ENCODE data around the gene ASGR2.

GRCh38 chr17:7084088-7084487, 30.5 kb downstream of the ASGR2 start:
- TF ChIP-seq OVOL2 (CRISPR knock-in tag; IDR thresholded peaks at IDR 0.05; ENCODE audit: borderline replicate concordance) = no peak
- TF ChIP-seq CTCF (IDR thresholded peaks at IDR 0.05) = no peak
- no peak for TF ChIP-seq GRHL2 (CRISPR knock-in tag; IDR thresholded peaks at IDR 0.05; ENCODE audit: insufficient replicate concordance, severe bottlenecking)
- TF ChIP-seq ATF2 (CRISPR knock-in tag; IDR thresholded peaks at IDR 0.05; ENCODE audit: borderline replicate concordance, low read depth) = no peak

Data from WTC11 (cell line).